Neuron (in vitro differentiated cells): Measurements from ENCODE around the gene CDC20.

Source experiments
- H2AFZ ChIP-seq: one replicate; pipeline ENCODE4 v1.6.1; 2013; ENCODE audit warnings: low read depth, mild to moderate bottlenecking, inconsistent platforms, low read length, moderate library complexity
- H3K27me3 ChIP-seq: one replicate; pipeline ENCODE4 v1.6.1; 2013; ENCODE audit warnings: low read length; ENCODE audit not compliant: insufficient read depth
- H3K36me3 ChIP-seq: one replicate; pipeline ENCODE4 v1.6.1; 2013; ENCODE audit warnings: low read length; ENCODE audit not compliant: insufficient read depth
- H3K4me1 ChIP-seq: one replicate; pipeline ENCODE4 v1.6.1; 2013; ENCODE audit warnings: low read length; ENCODE audit not compliant: insufficient read depth
- H3K4me3 ChIP-seq: 2 replicates; pipeline ENCODE4 v1.5.1; 2013; ENCODE audit warnings: mild to moderate bottlenecking, low read length, moderate library complexity
- H3K9me3 ChIP-seq: one replicate; pipeline ENCODE4 v1.6.1; 2013; ENCODE audit warnings: low read length

The CDC20 gene

DNA sequence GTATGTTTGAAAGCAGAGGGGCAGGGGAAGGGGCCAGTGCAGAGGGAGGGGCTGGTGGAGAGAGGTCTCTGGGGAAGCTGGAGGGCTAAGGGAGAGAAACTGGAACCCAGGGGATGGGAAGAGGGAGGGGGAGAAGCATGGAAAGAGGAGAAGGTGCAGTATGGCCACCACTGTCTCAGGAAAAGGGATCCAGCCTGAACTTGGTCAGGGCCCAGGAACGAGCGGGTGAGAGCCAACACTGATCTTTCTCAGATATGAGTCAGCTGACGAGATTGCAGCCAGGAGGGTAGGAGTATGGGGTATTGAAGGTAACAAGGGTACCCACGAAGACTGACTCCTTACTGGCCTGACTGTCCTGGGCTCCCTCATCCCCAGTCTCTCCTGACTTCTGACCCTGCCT is 40.0 kb upstream of the CDC20 start:
- Histone ChIP-seq H3K9me3 (no peaks in the 10 kb centered on the region), H3K4me1 (no peaks in the 10 kb centered on the region), H3K27me3 (no peaks in the 10 kb centered on the region), H2AFZ (no peak overlapping the region), H3K4me3 (no peak overlapping the region), H3K36me3 (no peaks in the 10 kb centered on the region)

DNA sequence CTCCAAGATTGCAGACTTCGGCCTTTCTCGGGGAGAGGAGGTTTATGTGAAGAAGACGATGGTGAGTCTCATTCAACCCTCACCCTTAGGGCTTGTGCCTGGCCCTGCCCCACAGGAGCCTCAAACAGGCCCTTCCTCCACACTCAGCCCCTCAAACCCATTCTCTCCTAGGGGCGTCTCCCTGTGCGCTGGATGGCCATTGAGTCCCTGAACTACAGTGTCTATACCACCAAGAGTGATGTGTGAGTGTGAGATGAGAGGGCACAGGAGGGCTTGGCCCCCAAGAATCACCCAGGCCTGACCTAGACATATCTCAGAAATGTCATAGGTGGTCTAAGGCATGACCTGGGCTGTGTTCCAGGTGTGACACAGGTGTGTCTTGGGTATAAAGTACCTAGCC is 39.5 kb upstream of the CDC20 start:
- H3K27me3 ChIP-seq, result no peaks in the 10 kb centered on the region
- no peaks in the 10 kb centered on the region for H3K9me3 ChIP-seq
- H3K36me3 ChIP-seq, result no peaks in the 10 kb centered on the region
- no peaks in the 10 kb centered on the region for H3K4me1 ChIP-seq
- no peak overlapping the region for H2AFZ ChIP-seq
- H3K4me3 ChIP-seq, result no peak overlapping the region

DNA sequence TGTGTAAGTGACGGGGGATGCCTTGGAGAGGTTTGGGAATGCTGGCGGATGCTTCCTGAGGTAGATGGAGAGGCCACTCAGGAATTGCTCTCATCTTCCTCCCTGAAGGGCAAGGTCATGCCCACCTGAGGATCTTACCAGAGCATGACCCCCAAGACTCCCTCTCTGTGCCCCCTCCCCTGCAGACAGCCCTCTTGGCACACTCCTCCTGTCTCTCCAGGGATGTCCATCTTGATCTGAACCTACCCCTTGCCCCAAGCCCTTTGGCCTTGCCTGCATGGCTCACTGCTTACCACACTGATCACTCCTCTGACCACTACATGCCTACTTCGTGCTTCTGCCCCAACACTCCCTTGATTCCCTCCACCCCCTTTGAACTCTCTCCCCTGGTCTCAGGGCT is 39.0 kb upstream of the CDC20 start:
- H3K9me3 ChIP-seq, result no peaks in the 10 kb centered on the region
- H3K36me3 ChIP-seq, result no peaks in the 10 kb centered on the region
- no peak overlapping the region for H2AFZ ChIP-seq
- H3K27me3 ChIP-seq, result no peaks in the 10 kb centered on the region
- H3K4me1 ChIP-seq, result no peaks in the 10 kb centered on the region
- H3K4me3 ChIP-seq, result no peak overlapping the region

DNA sequence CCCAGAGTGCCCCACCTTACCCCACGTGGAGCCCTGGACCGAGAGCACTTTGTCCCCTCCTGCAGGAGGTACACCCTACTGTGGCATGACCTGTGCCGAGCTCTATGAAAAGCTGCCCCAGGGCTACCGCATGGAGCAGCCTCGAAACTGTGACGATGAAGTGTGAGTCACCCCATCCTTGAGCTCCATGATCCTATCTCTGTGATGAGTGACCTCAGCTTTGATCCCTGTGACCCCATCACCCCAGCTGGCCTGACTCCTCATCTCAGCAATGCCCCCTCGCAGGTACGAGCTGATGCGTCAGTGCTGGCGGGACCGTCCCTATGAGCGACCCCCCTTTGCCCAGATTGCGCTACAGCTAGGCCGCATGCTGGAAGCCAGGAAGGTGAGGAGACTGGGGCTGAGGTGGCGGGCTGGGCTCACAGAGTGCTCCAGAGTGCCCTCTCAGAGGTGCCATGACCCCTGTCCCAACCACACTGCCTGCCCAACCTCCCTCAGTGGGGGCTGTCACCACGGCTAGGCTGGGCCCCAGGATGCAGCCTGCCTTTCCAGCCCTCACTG is 37.4 kb upstream of the CDC20 start:
- H3K36me3 ChIP-seq, result no peaks in the 10 kb centered on the region
- no peaks in the 10 kb centered on the region for H3K27me3 ChIP-seq
- H3K4me3 ChIP-seq, result no peak overlapping the region
- H3K4me1 ChIP-seq, result no peaks in the 10 kb centered on the region
- H2AFZ ChIP-seq, result no peak overlapping the region
- H3K9me3 ChIP-seq, result no peaks in the 10 kb centered on the region

DNA sequence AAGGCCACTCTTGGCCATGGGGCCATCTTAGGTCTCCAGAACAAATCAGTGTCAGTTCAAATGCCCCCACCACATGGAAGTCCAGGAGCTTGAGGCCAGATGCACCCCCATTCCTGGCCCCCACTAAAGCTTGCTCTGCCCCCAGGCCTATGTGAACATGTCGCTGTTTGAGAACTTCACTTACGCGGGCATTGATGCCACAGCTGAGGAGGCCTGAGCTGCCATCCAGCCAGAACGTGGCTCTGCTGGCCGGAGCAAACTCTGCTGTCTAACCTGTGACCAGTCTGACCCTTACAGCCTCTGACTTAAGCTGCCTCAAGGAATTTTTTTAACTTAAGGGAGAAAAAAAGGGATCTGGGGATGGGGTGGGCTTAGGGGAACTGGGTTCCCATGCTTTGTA is 36.3 kb upstream of the CDC20 start:
- no peaks in the 10 kb centered on the region for H3K36me3 ChIP-seq
- H2AFZ ChIP-seq, result no peak overlapping the region
- no peaks in the 10 kb centered on the region for H3K9me3 ChIP-seq
- H3K4me3 ChIP-seq, result no peak overlapping the region
- H3K4me1 ChIP-seq, result no peaks in the 10 kb centered on the region
- H3K27me3 ChIP-seq, result no peaks in the 10 kb centered on the region

DNA sequence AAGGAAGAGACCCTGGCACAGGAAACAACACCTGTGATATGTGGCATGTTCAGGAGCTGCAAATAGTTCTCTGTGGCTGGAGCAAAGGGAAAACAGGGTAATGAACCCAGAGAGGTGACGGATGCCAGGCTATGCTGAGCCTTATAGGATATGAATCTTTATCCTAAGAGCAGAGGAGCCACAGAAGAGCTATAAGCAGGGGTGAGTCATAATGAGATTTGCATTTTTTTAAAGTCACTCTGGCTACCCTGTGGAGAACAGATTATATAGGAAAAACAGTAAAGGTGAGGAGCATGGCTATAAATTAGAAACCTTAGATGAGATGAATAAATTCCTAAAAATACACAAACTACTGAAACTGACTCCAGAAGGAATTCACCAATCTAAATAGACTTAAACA is 34.0 kb upstream of the CDC20 start:
- Histone ChIP-seq H3K27me3 (no peaks in the 10 kb centered on the region), H3K4me3 (no peak overlapping the region), H3K9me3 (no peaks in the 10 kb centered on the region), H3K4me1 (no peaks in the 10 kb centered on the region), H3K36me3 (no peaks in the 10 kb centered on the region), H2AFZ (no peak overlapping the region)

DNA sequence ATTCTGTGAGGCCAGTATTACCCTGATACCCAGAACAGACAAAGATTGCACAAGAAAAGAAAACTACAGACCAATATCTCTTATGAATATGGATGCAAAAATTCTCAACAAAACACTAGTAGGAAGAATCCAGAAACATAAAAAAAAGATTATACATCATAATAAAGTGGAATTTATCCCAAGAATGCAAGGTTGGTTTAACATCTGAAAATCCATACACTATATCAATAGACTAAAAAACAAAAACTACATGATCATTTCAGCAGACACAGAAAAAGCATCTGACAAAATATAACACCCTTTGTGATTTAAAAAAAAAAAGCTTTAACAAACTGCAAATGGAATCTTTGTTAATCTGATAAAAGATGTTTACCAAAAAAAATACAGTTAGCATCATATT is 33.4 kb upstream of the CDC20 start:
- Histone ChIP-seq H3K36me3 (no peaks in the 10 kb centered on the region), H3K4me1 (no peaks in the 10 kb centered on the region), H3K4me3 (no peak overlapping the region), H3K27me3 (no peaks in the 10 kb centered on the region), H2AFZ (no peak overlapping the region), H3K9me3 (no peaks in the 10 kb centered on the region)

DNA sequence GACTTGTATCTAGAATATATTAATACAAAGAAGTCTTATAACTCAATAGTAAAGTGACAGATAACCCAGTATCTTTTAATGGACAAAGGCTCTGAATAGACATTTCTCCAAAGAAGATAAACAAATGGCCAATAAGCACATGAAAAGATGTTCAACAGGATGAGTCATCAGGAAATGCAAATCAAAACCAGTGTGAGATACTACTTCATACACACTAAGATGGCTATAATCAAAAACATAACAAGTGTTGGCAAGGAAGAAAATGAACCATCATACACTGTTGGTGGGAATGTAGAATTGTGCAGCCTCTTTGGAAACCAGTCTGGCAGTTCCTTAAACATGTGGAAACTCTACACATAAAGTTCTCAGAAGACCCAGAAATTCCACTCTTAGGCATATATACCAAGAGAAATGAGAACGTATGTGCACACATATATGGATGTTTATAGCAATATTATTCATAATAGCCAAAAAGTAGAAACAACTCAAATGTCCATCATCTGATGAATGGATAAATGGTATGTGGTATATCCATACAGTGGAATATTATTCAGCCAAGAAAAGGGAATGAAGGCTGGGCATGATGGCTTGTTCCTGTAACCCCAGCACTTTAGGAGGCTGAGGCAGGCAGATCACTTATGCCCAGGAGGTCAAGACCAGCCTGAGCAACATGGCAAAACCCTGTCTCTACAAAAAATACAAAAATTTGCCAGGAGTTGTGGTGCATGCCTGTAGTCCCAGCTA is 31.1 kb upstream of the CDC20 start:
- no peak overlapping the region for H2AFZ ChIP-seq
- H3K9me3 ChIP-seq, result no peaks in the 10 kb centered on the region
- no peak overlapping the region for H3K4me3 ChIP-seq
- H3K27me3 ChIP-seq, result no peaks in the 10 kb centered on the region
- H3K36me3 ChIP-seq, result no peaks in the 10 kb centered on the region
- no peaks in the 10 kb centered on the region for H3K4me1 ChIP-seq

DNA sequence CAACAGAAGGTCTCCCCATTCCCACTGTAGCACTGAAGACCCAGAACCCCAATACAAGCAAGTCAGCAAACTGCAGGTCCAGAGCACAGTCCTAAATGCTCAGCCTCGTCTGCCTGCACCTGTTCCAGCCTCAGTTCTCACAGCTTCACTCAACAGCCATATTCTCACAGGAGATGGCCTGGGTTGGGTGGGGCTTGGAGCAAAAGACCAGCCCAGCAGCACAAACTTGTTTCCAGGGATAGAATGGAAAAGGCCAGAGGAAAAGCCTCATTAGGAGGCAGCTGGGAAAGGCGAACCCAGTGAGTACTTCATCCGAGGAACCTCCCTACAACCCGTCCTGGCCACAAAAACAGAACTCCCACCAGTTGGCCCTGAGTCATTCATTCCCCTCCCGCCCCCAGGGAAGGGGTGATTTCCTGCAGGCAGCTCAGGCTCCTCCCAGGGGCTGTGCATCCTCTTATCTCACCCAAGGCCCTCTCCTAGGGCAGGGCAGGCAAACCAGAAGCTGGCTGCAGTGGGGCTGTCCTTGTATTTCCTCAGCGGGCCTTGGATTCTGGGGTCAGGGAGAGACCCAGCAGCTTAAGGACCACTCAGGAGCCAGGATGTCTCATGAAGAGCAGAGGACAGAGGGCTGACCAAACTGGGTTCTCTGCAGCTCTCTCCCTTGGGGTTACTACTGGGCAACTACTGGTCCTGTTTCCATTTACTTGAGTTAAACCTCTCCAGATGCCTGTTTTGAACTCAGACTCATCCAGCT is 28.6 kb upstream of the CDC20 start:
- Histone ChIP-seq H3K4me3 (no peak overlapping the region), H3K9me3 (no peaks in the 10 kb centered on the region), H3K27me3 (no peaks in the 10 kb centered on the region), H3K4me1 (no peaks in the 10 kb centered on the region), H2AFZ (no peak overlapping the region), H3K36me3 (no peaks in the 10 kb centered on the region)

DNA sequence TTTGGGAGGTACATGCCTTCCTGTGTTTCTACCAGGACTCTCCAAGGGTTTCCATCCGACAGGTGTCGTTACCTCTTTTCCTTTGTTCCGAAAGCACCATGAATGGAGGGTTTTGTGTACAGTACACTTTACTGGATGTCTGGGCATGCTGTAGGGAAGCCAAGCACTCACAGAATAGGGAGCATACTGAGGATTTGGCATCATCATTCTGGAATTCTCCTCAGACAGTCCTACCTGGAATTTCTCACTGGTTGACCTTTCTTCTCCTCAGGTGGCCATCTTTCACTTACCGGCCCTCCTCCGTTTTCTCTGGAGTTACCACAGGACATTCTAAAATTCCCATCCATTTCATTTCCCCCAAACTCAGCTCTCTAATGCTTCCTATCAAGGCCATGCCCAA is 27.1 kb upstream of the CDC20 start:
- no peaks in the 10 kb centered on the region for H3K27me3 ChIP-seq
- no peaks in the 10 kb centered on the region for H3K4me1 ChIP-seq
- H3K9me3 ChIP-seq, result no peaks in the 10 kb centered on the region
- no peak overlapping the region for H3K4me3 ChIP-seq
- no peak overlapping the region for H2AFZ ChIP-seq
- H3K36me3 ChIP-seq, result no peaks in the 10 kb centered on the region

DNA sequence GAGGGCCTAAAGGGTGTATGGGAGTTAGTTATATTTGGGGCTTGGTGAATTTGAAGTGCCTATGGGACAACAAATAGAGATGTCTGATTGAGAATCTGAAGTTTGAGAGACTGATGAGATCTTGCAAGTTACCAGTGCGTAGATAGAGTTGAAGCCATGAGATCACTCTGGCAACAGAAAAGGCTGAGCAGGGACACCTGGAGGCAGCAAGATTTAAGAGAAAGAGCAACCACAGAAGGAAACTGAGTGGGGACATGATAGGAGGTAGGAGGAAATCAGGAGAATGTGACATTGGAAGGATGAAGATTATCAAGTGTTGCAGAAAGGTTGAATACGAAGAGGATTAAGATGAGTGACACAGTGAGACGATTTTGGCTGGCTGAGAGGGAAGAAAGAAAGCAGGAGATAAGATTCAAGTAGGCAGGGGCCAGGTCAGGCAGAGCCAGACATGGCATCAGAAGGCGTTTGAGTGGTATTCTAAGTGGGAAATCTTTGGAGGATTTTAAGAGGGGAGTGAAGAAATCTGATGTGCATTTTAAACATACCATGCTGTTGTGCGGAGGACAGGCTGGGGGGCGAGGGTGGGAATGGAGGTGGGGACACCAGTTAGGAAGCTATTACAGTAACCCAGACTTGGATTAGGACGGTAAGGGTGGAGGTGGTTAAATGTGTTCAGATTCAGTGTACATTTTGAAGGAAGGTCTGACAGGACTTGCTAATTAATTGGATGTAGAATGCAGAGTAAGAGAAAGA is 24.2 kb upstream of the CDC20 start:
- H3K4me3 ChIP-seq, result no peak overlapping the region
- H2AFZ ChIP-seq, result no peak overlapping the region
- no peaks in the 10 kb centered on the region for H3K4me1 ChIP-seq
- no peaks in the 10 kb centered on the region for H3K27me3 ChIP-seq
- no peaks in the 10 kb centered on the region for H3K36me3 ChIP-seq
- H3K9me3 ChIP-seq, result no peaks in the 10 kb centered on the region

DNA sequence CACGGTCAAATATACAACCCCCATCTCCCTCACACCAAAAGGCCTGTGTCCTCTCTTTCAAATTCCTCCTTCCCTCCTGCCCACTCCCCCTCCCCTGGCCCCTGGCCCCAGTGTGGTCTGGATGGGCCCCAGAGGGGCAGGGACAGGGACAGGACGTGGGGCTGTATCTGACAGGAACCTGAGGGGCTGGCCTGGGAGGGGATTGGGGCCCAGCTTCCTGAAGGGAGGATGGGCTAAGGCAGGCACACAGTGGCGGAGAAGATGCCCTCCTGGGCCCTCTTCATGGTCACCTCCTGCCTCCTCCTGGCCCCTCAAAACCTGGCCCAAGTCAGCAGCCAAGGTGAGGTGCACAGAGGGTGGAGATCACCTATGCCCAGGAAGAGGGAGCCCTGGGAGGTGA is 21.2 kb upstream of the CDC20 start, which contains the start of gene MPL:
TSS of gene MPL (plus strand) at position 231 of the 400 bp plus-strand sequence. CDS start at position 262, 31 bp downstream.
- peaks cover 3% of the 10 kb centered on the region for H3K27me3 ChIP-seq
- H3K36me3 ChIP-seq, result no peaks in the 10 kb centered on the region
- H3K4me1 ChIP-seq, result no peaks in the 10 kb centered on the region
- H3K4me3 ChIP-seq, result no peak within 1 kb of the TSS
- H2AFZ ChIP-seq, result no peak within 1 kb of the TSS
- no peaks in the 10 kb centered on the region for H3K9me3 ChIP-seq

DNA sequence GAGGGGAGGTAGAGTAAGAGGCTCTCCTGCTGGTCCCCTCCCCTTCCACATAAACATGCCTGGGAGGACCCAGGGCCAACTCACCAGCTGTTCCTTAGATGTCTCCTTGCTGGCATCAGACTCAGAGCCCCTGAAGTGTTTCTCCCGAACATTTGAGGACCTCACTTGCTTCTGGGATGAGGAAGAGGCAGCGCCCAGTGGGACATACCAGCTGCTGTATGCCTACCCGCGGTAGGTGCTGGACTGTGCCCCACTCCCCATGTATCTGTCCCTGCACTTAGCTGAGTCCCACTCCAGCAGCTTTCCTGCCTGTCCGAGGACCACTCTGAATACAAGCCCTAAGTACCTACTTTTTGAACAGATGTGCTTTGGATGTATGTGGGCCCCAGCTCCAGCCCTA is 20.8 kb upstream of the CDC20 start:
- no peaks in the 10 kb centered on the region for H3K4me1 ChIP-seq
- H2AFZ ChIP-seq, result no peak overlapping the region
- H3K9me3 ChIP-seq, result no peaks in the 10 kb centered on the region

More for the DNA sequence above, 20.8 kb upstream of the CDC20 start:
- no peak overlapping the region for H3K4me3 ChIP-seq
- no peaks in the 10 kb centered on the region for H3K36me3 ChIP-seq
- peaks cover 3% of the 10 kb centered on the region for H3K27me3 ChIP-seq
